Activated CD4-positive, CD25-positive, alpha-beta regulatory T cell treated with anti-CD3 and anti-CD28 coated beads, Interleukin-2, amount 50 U/mL, for 72 hours (primary cell): ENCODE results near the gene ADD3.

Experiments used
- DNase-seq: peaks from one replicate; pipeline ENCODE4 v3.0.0; 2021

The ADD3 gene

GRCh38 chr10:110006358-110007160 is 1.2 kb upstream of the ADD3 start:
- DNase-seq = no peak

- no peak for DNase-seq
Observed at GRCh38 chr10:110007161-110007700, 553 bp upstream of the ADD3 start.

GRCh38 chr10:110008518-110009339 is 945 bp downstream of the ADD3 start:
- peak; percentile 43 for DNase-seq

- DNase-seq = no peak
Observed at GRCh38 chr10:110009736-110010475, 2.1 kb downstream of the ADD3 start.

DNA sequence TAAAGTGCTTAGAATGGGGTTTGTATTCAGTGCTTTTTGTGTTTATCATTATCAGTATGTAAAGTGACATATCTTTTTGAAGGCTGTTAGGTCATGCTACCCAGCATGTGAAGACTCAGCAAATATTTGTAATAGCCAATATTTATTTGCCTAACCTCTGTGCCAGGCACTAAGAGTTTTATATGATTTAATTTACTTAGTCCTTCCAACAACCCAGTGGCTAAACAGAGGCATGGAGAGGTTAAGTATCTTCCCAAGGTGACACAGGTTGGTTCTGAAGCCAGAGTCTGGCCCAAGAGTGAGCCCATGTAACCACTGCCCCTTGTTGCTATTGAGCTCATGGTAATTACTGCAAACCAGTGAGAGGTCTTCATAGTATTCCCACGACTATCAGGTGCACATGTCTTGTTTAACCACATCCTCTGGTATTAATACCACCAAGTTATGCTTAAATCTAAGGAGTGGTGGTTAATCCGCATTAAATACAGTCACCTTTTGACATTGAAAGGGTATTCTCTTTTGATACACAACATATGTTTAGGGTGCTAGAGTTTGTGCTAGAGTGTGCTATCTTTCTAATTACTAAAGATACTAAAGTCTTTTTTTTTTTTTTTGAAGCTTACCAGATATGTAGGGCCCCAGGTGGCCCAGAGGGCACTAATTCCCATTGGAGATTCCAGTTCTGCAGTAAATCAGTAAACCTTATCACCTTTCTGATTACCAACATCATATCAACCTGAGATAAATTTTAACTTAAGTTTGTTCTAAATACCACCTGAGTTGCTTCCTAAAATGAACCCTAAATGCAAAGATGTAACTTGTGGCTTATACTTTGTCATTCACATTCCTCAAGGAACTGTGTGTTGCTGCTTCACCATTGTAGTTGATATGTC is 2.9 kb downstream of the ADD3 start:
- no peak for DNase-seq

- no peak for DNase-seq
Observed at GRCh38 chr10:110011681-110012080, 3.9 kb downstream of the ADD3 start.

GRCh38 chr10:110013630-110014293 is 6.0 kb downstream of the ADD3 start:
- no peak for DNase-seq

DNA sequence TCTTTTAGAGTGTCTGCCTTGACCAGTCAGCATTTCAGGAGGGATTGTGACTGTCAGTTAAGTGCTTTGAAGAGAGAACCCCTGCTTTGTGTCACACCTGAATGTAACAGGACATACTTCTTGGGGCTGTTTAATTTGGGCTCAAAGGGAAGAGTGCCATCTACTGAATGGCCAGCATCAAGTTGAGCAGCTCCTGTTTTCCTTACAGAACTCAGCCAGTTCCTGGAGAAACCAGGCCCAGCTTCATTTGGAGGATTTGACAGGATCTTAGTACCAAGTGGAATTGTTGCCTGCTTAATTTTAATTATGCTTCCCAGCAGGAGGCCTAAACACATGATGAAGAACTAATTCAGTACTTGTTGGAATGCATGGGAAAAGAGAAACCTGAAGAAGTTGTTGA is 8.3 kb downstream of the ADD3 start:
- DNase-seq = no peak

DNA sequence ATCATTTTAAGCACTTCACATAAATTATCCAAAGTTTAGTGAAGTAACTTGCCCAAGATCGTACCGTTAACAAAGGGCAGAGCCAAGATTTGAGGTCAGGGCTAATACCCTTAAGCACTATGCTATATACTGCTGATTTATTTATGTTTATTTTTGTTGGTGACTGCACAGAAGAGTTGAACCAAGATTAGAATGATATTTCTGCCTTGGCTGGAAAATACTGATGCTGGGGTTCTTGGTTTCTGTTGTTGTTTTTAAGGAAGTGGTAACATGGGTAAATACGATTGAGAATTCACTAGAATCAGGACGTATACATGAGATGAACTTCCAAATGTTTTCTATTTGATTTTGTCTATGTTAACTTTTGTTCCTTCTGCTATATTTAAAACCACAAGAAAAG is 9.3 kb downstream of the ADD3 start:
- no peak for DNase-seq

DNA sequence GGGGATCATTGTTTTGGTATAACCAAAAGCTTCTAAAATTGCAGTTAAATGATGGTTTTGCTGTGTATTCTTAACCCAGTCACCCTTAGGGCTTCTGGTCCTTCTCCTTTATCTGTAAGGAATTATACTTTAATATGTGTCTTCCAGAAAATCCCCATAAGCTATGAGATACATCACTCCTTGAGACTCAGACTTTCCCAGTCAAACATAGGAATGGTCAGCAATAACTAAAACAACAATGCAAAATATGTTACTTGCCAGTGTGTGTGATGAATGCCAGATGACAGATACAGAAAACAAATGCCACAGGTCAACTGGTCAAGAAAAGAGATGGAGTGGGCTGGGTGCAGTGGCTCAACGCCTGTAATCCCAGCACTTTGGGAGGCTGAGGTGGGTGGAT is 10.1 kb downstream of the ADD3 start:
- no peak for DNase-seq

DNA sequence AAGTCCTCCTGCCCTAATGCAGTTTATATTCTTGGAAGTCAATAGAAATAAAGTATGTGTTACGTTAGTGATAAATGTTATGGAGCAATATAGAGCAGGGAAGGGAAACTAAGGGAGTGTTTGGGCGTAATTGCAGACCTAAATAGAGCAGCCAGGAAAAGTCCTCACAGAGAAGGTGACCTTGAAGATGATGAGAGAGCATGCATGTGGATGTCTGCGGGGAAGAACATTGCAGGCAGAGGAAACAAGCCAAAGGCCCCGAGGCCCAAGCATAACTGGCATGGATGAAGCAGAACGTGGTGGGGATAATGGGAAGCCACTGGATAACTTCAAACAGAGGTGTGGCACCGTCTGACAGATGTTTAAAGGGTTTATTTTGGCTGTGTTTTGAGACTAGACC is 12.5 kb downstream of the ADD3 start:
- no peak for DNase-seq

- DNase-seq = no peak
Observed at GRCh38 chr10:110022716-110023504, 15.1 kb downstream of the ADD3 start.

DNA sequence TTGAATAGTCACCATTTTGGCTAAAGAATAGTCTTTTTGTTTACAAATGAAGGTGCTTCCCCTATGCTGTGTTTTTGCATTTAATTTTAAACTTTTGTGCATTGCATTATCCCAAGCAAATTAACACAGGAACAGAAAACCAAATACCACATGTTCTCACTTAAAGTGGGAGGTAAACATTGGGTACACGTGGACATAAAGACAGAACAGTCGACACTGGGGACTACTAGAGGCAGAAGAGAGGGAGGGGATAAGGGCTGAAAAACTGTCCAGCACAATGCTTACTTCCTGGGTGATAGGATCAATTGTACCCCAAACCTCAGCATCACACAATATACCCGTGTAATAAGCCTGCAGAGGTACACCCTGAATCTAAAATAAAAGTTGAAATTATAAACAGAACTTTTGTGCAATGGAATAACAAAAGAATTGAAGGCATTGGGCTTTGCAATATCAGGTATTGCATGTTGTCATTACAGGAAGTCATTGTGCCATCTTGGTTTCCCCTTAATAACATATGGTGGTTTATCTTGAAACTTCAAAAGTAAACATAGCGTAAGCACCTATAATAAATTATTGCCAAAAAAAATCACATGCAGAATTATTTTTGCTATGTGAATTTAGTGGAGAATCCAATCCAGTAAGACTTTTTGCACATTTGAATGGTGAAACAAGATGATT is 16.1 kb downstream of the ADD3 start:
- no peak for DNase-seq

- no peak for DNase-seq
Observed at GRCh38 chr10:110029450-110029849, 21.7 kb downstream of the ADD3 start.

DNA sequence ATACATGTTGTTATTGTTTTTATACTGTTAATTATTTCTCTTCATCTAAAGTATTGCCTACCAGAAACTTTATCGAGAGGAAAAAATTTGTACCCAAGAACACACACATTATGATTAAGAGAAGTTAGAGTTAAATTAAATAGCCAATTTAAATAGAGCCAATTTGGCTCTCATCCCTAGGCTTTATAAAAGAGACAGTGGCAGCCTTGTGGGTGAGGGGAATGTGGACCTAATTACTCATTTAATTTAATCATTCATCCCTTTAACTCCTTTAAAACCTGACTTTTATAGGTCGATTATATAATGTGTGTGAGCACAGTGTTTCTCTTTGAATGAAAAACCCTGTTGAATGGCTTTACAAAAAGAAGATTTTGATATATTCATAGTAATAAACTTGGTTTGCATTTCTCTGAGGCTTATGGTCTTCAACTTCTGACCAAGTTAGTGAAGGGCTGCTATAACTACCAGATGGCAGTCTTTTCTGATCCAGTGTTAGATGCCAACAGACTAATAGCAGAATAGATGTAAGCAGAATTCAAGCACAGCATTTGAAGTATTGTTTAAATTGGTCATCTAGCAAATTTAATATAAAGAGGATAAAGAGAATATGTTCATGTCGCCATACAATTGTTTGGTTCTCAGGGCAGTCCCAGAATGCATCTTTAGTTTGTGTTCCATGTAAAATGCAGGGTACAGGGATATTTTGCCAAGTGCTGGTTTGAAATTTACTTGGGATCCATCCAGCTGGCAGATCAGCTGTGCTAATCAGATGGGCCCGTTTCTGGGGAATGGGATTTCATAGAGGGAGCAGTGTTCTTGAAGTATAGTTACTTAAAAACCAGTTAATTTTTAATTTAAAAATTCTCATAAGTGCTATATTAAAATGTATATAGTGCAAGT is 25.3 kb downstream of the ADD3 start:
- DNase-seq = no peak

DNA sequence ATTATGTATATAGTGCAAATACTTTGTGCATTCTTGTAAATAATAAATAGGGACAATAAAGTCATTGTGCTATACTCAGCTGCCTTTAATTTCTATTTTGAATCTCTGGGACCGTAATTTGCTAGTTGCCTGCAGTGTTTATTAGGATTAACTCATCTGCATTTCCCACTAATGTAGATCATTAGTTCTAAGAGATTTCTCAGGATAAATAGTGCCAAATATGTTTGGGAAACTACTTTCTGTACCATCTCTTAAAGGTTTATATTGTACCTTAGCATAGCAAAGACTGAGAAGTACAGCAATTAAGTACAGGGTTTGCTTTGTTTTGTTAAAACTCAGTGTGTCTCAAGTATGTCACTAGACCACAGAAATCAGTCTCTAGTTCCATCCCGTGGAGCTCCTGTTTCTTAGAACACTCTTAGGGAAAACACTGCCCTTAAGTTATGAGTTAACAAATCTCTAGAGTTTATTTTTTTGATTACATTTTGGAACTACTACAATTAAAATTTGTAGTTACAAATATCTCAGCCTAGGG is 26.0 kb downstream of the ADD3 start:
- DNase-seq = no peak

GRCh38 chr10:110034596-110034995 is 26.8 kb downstream of the ADD3 start:
- DNase-seq = no peak

- DNase-seq = no peak
Observed at GRCh38 chr10:110035070-110035921, 27.5 kb downstream of the ADD3 start.
